GM12801 (cell line): ENCODE measurements around the gene UBE2J1.

Experiments used
- CTCF ChIP-seq: IDR thresholded peaks from one replicate; pipeline ENCODE4 v1.5.1; 2011; ENCODE audit warnings: control low read depth; ENCODE audit not compliant: insufficient read length; ENCODE audit errors: extremely low read depth

UBE2J1 gene

GRCh38 chr6:89360415-89360999 lies 8.0 kb upstream of the UBE2J1 start:
- no peak for TF ChIP-seq CTCF

GRCh38 chr6:89359561-89359960 lies 7.0 kb upstream of the UBE2J1 start:
- TF ChIP-seq CTCF: no peak

- TF ChIP-seq CTCF: no peak
These were observed 4.9 kb upstream of the UBE2J1 start for GRCh38 chr6:89357390-89357789.

- no peak for TF ChIP-seq CTCF
These were observed 4.2 kb upstream of the UBE2J1 start for GRCh38 chr6:89356642-89357170.

- no peak for TF ChIP-seq CTCF
These were observed 3.1 kb upstream of the UBE2J1 start for GRCh38 chr6:89355511-89356194.

- no peak for TF ChIP-seq CTCF
These were observed 1.3 kb upstream of the UBE2J1 start for GRCh38 chr6:89353702-89354392.

- TF ChIP-seq CTCF: no peak
These were observed 615 bp upstream of the UBE2J1 start for GRCh38 chr6:89353118-89353556.
